ENCODE data around the gene TTYH2. TPM values are rescaled to one million over a fixed set of nuclear protein-coding genes. Genes with fewer than 3 reads are reported as not detected.

TTYH2 gene
- total RNA-seq, 1 experiment from 2014 or later, result 5.4 TPM

GRCh38 chr17:74196541-74197317, 16.6 kb upstream of the TTYH2 start:
- ChIA-PET CTCF (interaction anchor here (0.6 kb wide), 1 partner anchor 29 kb away, joined by 3 read pairs; no protein-coding TSS in a partner anchor), POLR2A (no interaction called here)
- no peaks in the 10 kb centered on the region for H3K9me3 Mint-ChIP-seq (ENCODE audit: unreplicated experiment)
- Histone ChIP-seq H3K9me3 (no peaks in the 10 kb centered on the region), H3K4me1 (peaks cover 16% of the 10 kb centered on the region), H3K4me3 (ENCODE audit: low read depth, low read length) (no peak overlapping the region), H3K27me3 (replicated peaks; ENCODE audit: control insufficient read depth, insufficient read depth, low read length) (peaks cover 1% of the 10 kb centered on the region; the same call in 1 of the 2 replicates), H3K36me3 (ENCODE audit: control insufficient read depth, insufficient read depth, low read length) (no peaks in the 10 kb centered on the region)
- H3K36me3 Mint-ChIP-seq (ENCODE audit: insufficient read depth, unreplicated experiment), result no peaks in the 10 kb centered on the region
- peaks cover 11% of the 10 kb centered on the region for H3K27me3 Mint-ChIP-seq (ENCODE audit: insufficient read depth, unreplicated experiment)
- H3K4me1 Mint-ChIP-seq (ENCODE audit: low read depth, unreplicated experiment), result peaks cover 13% of the 10 kb centered on the region
- intact Hi-C loops (cut with micrococcal nuclease; ENCODE audit: unreplicated experiment), result no loop called here
- H3K4me3 Mint-ChIP-seq (ENCODE audit: unreplicated experiment), result no peak overlapping the region
- no TSS peak for BruUV-seq (replicated peaks)
- H3K27ac Mint-ChIP-seq (ENCODE audit: unreplicated experiment), result no peak overlapping the region
- no peak for DNase-seq
- TF ChIP-seq, protein P1, sequence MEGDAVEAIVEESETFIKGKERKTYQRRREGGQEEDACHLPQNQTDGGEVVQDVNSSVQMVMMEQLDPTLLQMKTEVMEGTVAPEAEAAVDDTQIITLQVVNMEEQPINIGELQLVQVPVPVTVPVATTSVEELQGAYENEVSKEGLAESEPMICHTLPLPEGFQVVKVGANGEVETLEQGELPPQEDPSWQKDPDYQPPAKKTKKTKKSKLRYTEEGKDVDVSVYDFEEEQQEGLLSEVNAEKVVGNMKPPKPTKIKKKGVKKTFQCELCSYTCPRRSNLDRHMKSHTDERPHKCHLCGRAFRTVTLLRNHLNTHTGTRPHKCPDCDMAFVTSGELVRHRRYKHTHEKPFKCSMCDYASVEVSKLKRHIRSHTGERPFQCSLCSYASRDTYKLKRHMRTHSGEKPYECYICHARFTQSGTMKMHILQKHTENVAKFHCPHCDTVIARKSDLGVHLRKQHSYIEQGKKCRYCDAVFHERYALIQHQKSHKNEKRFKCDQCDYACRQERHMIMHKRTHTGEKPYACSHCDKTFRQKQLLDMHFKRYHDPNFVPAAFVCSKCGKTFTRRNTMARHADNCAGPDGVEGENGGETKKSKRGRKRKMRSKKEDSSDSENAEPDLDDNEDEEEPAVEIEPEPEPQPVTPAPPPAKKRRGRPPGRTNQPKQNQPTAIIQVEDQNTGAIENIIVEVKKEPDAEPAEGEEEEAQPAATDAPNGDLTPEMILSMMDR (IDR thresholded peaks at IDR 0.05; ENCODE audit: insufficient read depth in 1 of 2, low read depth in 1 of 2, low read length in 1 of 2, severe bottlenecking in 1 of 2, unreplicated experiment in 1 of 2), result no peak

GRCh38 chr17:74197801-74198200, 15.6 kb upstream of the TTYH2 start:
- no peak overlapping the region for H3K27ac Mint-ChIP-seq (ENCODE audit: unreplicated experiment)
- BruUV-seq (replicated peaks), result no TSS peak
- H3K27me3 Mint-ChIP-seq (ENCODE audit: insufficient read depth, unreplicated experiment), result peaks cover 15% of the 10 kb centered on the region
- no peak for DNase-seq
- TF ChIP-seq, protein P1 (IDR thresholded peaks at IDR 0.05; ENCODE audit: insufficient read depth in 1 of 2, low read depth in 1 of 2, low read length in 1 of 2, severe bottlenecking in 1 of 2, unreplicated experiment in 1 of 2), result no peak
- Histone ChIP-seq H3K36me3 (ENCODE audit: control insufficient read depth, insufficient read depth, low read length) (no peaks in the 10 kb centered on the region), H3K27me3 (replicated peaks; ENCODE audit: control insufficient read depth, insufficient read depth, low read length) (peaks cover 1% of the 10 kb centered on the region; the same call in 1 of the 2 replicates), H3K9me3 (no peaks in the 10 kb centered on the region), H3K4me1 (peaks cover 8% of the 10 kb centered on the region), H3K4me3 (ENCODE audit: low read depth, low read length) (no peak overlapping the region)
- H3K36me3 Mint-ChIP-seq (ENCODE audit: insufficient read depth, unreplicated experiment), result peaks cover 6% of the 10 kb centered on the region
- peaks cover 10% of the 10 kb centered on the region for H3K4me1 Mint-ChIP-seq (ENCODE audit: low read depth, unreplicated experiment)
- ChIA-PET POLR2A (no interaction called here), CTCF (interaction anchor here (0.5 kb wide), 1 partner anchor 9 kb away, joined by 4 read pairs; no protein-coding TSS in a partner anchor)
- H3K4me3 Mint-ChIP-seq (ENCODE audit: unreplicated experiment), result no peak overlapping the region
- H3K9me3 Mint-ChIP-seq (ENCODE audit: unreplicated experiment), result no peaks in the 10 kb centered on the region
- intact Hi-C loops (cut with micrococcal nuclease; ENCODE audit: unreplicated experiment), result no loop called here

DNA sequence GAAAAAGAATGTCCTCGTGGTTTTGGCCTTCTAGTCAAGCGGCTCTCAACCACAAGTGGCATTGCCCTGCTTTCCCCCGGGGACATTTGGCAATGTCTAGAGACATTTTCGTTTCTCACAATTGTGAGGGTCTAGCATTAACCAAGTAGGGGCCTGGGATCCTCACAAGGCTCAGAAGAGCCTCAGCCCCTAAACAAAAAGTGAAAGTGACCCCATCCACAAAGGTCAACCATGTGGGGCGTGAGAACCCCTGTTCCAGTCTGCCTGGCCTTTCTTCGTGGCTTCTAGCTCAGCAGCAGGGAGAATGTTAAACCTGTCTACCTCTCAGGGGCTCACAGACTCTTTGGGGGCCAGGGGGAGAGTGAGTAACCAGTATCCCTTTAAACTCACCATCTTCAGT, 14.7 kb upstream of the TTYH2 start:
- ChIA-PET POLR2A (no interaction called here), CTCF (interaction anchor here (1.0 to 1.1 kb wide), 2 partner anchors 11 to 19 kb away, joined by 3 read pairs; no protein-coding TSS in a partner anchor)
- H3K27me3 ChIP-seq (replicated peaks; ENCODE audit: control insufficient read depth, insufficient read depth, low read length), result peaks cover 1% of the 10 kb centered on the region; the same call in 1 of the 2 replicates
- TF ChIP-seq, protein P1 (IDR thresholded peaks at IDR 0.05; ENCODE audit: insufficient read depth in 1 of 2, low read depth in 1 of 2, low read length in 1 of 2, severe bottlenecking in 1 of 2, unreplicated experiment in 1 of 2), result no peak
- no TSS peak for BruUV-seq (replicated peaks)
- H3K4me3 ChIP-seq (ENCODE audit: low read depth, low read length), result no peak overlapping the region
- Mint-ChIP-seq H3K4me1 (ENCODE audit: low read depth, unreplicated experiment) (peaks cover 7% of the 10 kb centered on the region), H3K9me3 (ENCODE audit: unreplicated experiment) (no peaks in the 10 kb centered on the region), H3K36me3 (ENCODE audit: insufficient read depth, unreplicated experiment) (peaks cover 12% of the 10 kb centered on the region), H3K27me3 (ENCODE audit: insufficient read depth, unreplicated experiment) (peaks cover 20% of the 10 kb centered on the region), H3K4me3 (ENCODE audit: unreplicated experiment) (no peak overlapping the region), H3K27ac (ENCODE audit: unreplicated experiment) (no peak overlapping the region)
- no peaks in the 10 kb centered on the region for H3K9me3 ChIP-seq
- H3K4me1 ChIP-seq, result peaks cover under 1% of the 10 kb centered on the region; the same call in 1 of the 2 replicates
- no peaks in the 10 kb centered on the region for H3K36me3 ChIP-seq (ENCODE audit: control insufficient read depth, insufficient read depth, low read length)
- intact Hi-C loops (cut with micrococcal nuclease; ENCODE audit: unreplicated experiment), result no loop called here
- no peak for DNase-seq
